HG03469 (cell line): ENCODE data around the gene RNF223.
"Not testable (repeated sequence)": the region's sequence is repeated elsewhere in the genome, so short reads cannot be mapped to it uniquely, and the experiment has no call there.

Experiments used
- ATAC-seq: cut with Tn5 transposase; IDR thresholded peaks from one replicate; pipeline ENCODE4 v1.9.1; 2021; ENCODE audit warnings: mild to moderate bottlenecking, moderate library complexity, moderate number of reproducible peaks; ENCODE audit not compliant: unreplicated experiment

Gene RNF223

DNA sequence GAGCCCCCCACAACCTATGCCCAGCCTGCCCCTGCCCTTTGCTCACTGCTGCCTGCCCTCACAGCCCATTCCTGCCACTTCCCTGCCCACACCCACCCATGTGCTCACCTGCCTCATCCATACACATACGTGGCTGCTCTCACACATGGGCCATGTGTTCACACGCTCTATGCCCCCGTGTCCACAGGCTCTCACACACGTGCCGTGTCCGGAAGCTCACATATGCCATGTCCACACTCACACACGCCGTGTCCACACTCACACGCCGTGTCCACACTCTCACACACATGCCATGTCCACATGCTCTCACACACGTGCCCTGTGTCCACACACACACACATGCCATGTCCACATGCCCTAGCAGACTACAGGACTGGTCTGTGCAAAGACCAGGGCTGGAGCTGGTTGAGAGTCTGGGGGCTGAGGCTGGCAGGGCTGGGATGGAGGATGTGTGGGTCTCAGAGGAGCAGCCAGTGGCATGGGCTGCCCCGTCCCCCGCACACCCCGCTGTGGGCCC lies 583 bp upstream of the RNF223 start:
- ATAC-seq, result no peak

DNA sequence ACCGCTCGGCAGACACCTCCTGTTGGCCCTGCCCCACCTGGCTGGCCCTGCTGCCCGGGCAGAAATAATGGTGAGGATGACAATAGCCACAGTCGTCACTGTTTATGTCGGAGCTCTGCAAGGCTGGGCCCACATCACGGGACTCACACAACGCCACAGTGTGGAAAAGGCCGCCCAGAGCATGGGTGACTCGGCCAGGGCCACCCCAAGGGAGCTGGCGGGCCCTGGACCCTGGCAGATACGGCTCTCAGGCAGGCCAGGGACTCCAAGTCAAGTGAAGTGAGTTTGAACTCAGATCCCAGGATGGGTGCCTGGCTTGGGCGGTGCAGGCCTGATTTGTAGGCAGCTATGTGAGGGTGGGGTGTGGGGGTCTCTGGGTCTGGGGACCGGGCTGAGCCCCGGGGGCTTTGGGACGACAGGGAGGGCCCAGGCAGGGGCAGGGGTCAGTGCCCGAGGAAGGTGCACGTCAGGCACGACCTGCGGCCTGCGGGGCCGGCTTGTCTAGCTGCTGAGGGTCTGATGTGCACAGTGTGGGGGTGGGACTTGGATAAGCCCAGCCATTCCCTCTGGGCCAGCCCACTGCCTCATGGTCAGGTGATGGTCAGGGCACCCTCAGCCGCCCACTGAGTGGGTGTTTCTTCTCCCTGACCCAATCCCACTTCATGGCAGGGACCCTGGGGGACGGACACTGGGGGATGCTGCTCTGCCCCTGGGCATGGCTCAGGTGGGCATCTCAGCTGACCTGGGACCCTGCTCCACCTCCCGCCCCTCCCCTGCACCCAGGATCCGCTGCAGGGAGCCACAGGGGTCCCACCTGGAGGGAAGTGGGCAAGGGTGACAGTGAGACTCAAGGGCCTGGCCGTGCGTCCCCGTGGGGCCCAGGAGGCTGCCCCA lies 1.0 kb downstream of the RNF223 start:
- ATAC-seq, result no peak

GRCh38 chr1:1072299-1072848 lies 1.7 kb downstream of the RNF223 start:
- ATAC-seq, result no peak

DNA sequence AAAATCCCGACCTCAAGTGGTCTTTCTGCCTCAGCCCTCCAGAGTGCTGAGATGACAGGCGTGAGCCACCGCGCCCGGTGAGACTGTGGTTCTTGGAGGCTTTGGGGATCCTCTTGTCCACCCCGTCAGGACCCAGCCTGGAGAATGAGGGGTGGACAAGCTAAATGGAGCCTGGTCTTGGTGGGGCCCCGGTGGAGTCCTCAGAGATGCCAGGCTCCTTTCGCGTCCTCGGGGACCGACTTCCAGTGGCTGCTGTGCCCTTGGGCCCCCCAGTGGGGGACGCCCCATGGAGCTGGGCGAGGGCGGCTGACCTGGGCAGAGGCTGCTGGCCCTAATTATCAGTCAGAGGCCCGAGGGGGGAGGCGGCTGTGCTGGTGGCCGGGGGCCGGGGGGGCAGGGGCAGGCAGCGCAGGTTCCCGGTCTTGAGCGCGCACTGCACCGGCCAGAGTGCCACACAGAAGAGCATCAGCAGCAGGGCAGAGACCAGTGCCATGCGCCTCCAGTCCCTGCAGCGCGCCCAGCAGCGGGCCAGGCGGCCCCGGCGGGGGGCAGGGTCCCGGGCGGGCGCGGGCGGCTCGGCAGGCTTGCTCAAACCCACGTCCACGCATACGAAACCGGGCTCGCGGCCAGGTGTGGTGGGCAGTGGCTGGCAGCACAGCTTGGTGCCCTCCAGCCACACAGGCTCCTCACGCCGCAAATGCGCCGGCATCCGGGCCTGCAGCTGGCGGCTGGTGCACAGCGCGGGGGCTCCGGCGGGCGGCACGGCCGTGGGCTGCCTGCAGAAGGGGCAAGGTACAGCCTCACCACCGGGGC lies 2.4 kb downstream of the RNF223 start:
- no peak for ATAC-seq

DNA sequence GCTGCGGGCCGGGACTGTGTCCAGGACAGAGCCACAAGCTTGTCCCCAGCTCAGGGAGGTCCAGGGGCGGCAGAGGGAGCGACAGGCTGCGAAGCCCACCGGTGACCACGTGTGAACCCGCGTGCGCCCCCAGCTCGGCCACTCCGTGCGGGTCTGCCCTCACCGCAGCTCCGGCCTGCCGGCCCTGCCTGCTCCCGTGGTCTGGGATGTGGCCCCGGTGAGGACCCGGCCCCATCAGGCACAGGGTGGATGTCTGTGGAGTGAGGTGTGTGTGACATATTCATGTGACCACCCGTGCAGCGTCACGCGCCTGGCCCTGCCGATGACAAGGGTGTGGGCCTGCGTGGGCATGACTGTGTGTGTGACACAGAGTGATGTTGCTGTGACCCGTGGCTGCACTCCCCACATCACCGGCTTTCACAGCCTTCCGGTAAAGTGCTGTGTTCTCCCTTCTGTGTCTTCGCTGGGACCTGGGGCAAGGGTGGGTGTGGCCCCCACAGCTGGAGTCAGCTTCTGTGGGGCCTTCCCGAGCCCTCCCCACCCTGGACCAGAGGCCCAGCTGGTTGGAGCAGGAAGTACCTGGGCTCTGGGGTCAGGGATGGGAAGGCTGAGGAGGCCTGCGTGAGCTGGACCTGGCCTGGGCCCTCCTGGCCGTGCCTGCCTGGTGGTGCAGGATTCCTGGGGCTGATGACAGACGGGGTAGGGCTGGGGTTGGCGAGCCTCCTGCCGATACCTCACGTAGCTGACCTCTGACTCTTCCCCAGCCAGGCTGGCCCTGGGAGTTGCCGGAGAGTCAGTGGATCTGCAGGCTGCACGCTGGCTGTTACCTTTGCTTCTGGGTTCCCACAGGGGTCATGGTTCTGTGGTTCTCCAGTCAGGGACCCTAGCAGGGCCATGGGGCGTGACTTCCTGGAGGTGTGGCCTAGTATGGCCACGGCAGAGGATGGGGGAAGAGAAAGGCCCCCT lies 4.1 kb downstream of the RNF223 start:
- no peak for ATAC-seq

DNA sequence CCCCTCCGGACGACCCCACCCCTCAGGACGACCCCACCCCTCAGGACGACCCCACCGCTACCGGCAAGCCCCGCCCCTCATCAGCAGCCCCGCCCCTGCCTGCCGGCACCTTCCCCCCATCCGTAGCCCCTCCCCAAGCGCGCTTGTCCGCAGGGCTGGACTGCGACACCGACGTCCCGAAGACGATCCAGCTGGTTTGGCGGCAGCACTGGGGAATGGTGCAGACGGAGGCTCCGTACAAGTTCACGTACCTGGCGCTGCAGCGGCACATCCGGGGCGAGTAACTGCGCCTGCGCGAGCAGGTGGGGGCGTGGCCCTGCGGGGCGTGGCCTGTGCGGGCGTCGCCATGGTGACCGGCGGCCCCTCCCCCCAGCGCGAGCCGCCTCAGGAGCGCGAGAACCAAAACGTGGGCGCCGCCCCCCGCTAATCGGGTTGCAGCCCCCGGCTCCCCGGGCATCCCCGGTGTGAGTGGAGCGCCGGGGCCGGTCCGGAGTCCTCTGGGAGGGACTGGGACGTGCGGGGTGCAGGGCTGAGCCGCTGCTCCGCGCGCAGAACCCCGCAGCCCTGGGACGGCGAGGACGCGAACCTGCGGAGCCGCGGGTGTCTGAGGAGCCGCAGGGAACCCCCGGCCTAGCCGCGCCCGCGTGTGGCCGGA lies 4.9 kb downstream of the RNF223 start:
- ATAC-seq, result no peak

DNA sequence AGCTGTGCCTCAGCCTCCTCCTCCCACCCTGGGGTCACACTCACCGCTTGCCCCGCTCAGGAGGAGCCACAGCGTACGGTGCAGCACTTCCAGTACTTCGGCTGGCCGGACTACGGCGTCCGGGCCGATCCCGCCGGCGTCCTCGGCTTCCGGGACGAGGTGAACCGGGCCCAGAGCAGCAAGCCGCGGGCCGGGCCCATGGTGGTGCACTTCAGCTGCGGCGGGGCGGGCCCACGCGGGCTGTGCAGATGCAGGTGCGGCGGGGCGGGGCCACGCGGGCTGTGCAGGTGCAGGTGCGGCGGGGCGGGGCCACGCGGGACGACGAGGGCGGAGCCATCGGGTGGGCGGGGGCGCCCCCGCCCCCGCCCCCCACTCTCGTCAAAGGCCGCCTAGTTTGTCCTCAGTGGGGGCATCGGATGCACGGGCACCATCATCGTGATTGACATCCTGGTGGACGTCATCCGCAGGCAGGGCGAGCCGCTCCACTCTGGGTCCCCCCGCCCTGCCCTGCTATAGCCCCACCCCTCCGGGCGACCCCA lies 5.5 kb downstream of the RNF223 start:
- no peak for ATAC-seq

GRCh38 chr1:1067860-1068516 lies 6.1 kb downstream of the RNF223 start:
- no peak for ATAC-seq

DNA sequence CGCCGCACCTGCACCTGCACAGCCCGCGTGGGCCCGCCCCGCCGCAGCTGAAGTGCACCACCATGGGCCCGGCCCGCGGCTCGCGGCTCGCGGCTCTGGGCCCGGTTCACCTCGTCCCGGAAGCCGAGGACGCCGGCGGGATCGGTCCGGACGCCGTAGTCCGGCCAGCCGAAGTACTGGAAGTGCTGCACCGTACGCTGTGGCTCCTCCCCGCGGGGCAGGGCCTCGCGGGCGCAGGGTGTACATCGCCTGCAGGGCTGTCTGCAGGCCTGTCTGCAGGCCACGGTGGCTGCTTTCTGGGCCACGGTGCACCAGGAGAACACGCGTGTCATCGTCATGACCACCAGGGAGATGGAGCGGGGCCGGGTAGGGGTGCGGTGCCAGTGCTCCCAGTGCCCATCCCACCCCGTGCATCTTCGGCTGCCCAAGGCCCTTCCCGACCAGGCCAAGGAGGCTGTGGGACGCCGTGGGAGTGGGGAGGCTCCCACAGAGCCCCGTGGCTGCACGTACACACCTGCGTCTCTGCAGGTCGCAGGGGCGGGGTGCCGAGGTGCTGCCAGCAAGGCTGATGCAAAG lies 6.7 kb downstream of the RNF223 start:
- ATAC-seq, result no peak

DNA sequence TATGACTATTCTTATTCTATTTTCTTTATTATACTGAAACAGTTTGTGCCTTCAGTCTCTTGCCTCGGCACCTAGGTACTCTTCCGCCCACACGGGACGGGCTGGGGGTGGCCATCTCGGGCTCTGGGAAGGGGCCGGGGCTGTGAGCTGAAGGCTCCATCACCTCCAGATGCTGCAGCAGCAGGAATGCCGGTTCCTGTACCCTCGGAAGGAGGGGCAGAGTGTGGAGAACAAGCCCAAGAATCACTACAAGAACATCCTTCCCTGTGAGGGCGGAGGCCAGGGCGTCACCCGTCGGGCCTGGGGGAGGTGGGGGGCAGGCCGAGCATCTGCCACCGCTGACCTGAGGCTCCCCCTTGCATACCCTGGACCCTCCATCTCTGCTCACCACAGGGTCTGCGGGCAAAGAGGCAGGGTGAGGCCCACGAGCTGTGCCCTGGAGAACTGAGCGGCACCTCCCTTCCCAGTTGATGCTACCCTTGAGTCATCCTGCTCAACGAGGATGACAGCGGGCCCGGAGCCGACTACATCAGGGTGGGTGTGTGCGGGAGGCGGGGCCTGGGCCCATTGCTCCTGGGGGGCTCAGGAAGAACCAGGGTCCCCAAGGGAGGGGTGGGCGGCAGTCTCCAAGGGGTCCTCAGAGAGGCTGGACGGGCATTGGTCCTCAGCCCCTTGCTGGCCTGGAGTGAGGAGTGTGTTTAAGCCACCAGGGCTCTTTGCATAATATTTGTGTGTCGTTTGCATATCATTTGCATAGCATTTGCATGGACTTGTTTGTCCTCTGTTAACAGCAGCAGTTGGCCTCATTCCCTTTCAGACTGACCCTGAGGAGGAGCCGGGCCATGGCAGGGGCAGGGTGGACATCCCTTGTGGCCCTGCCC lies 7.5 kb downstream of the RNF223 start:
- ATAC-seq, result no peak

- not testable (repeated sequence) for ATAC-seq
These were observed 8.2 kb downstream of the RNF223 start for GRCh38 chr1:1065940-1066304.

DNA sequence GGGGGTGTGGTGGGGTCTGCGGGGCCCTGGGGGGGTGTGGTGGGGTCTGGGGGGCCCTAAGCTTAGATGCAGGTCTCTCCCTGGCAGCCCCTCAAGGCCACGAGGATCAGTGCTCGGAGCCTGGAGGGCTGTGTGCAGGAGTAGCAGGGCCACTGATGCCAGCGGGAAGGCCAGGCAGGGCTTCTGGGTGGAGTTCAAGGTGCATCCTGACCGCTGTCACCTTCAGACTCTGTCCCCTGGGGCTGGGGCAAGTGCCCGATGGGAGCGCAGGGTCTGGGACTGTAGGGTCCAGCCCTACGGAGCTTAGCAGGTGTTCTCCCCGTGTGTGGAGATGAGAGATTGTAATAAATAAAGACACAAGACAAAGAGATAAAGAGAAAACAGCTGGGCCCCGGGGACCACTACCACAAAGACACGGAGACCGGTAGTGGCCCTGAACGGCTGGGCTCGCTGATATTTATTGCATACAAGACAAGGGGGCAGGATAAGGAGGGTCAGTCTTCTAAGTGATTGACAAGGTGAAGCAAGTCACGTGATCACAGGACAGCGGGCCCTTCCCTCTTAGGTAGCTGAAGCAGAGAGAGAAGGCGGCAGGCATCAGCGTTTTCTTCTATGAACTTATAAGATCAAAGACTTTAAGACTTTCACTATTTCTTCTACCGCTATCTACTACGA lies 8.7 kb downstream of the RNF223 start:
- no peak for ATAC-seq

DNA sequence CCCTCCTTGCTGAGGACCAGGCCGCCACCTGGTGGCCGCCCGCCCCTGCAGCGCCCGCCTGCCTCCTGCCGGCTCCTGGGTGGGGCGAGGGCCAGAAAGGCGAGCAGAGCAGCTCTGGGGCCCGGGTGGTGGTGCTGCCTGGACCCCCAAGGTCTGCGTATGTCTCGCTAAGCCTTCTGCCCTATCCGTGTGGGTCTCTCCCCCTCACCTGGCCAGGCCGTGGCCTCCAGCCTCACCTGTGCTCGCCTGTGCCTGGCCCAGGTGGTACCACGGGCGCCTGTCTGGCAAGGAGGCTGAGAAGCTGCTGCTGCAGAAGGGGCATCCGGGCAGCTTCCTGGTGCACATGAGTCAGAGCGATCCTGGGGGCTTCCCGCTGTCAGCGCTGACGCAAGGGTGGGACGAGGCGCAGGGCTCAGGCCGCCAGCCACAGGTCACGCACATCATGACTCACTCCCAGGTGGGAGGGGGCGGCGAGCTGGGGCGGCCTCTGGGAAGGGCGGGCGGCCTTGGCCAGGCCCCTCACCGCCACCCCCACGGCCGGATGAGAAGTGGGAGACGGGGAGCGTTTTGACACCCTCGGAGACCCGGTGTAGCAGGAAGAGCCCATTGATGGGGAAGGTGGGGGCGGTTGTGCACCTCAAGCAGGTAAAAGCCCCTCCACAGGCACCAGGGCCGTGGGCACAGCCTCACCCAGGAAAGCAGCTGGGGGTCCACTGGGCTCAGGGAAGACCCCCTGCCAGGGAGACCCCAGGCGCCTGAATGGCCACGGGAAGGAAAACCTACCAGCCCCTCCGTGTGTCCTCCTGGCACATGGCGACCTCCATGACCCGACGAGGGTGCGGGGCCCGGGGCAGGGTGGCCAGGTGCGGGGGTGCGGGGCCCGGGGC lies 9.9 kb downstream of the RNF223 start:
- ATAC-seq, result peak; percentile 40

GRCh38 chr1:1063261-1063944 lies 10.7 kb downstream of the RNF223 start:
- ATAC-seq, result no peak

GRCh38 chr1:1062348-1063163 lies 11.6 kb downstream of the RNF223 start:
- no peak for ATAC-seq
